ENCODE results near the gene PRR30.

Gene PRR30

GRCh38 chr2:27152796-27153464, 13.7 kb upstream of the PRR30 start:
- DNase-seq = peak; percentile 28 to 73

- no peak for DNase-seq
Observed at GRCh38 chr2:27152102-27152795, 13.0 kb upstream of the PRR30 start.

GRCh38 chr2:27150639-27151230, 11.5 kb upstream of the PRR30 start:
- no peak for DNase-seq

- DNase-seq = no peak
Observed at GRCh38 chr2:27149570-27150405, 10.6 kb upstream of the PRR30 start.

- DNase-seq = no peak
Observed at GRCh38 chr2:27148801-27149439, 9.7 kb upstream of the PRR30 start, which contains the start of gene TCF23. TCF23 (plus strand) TSS chr2:27149004; CDS start chr2:27149134, 130 bp downstream.

GRCh38 chr2:27147935-27148334, 8.7 kb upstream of the PRR30 start:
- DNase-seq = no peak

- DNase-seq = no peak
Observed at GRCh38 chr2:27145682-27146081, 6.5 kb upstream of the PRR30 start.

GRCh38 chr2:27143285-27143684, 4.1 kb upstream of the PRR30 start:
- no peak for DNase-seq

GRCh38 chr2:27138111-27138510, 1.1 kb downstream of the PRR30 start:
- no peak for DNase-seq

- DNase-seq = no peak
Observed at GRCh38 chr2:27137322-27137935, 1.8 kb downstream of the PRR30 start.

GRCh38 chr2:27136751-27137150, 2.5 kb downstream of the PRR30 start:
- no peak for DNase-seq

- DNase-seq = no peak
Observed at GRCh38 chr2:27135478-27135955, 3.7 kb downstream of the PRR30 start.

GRCh38 chr2:27134781-27135477, 4.3 kb downstream of the PRR30 start:
- no peak for DNase-seq

- peak; percentile 97 to 98 for DNase-seq
Observed at GRCh38 chr2:27133905-27134780, 5.1 kb downstream of the PRR30 start, which contains the start of gene PREB. PREB (minus strand) TSS chr2:27134636; CDS start chr2:27134421, 215 bp downstream.

- peak in 1 of 2 experiments; percentile 38 for DNase-seq
Observed at GRCh38 chr2:27133195-27133875, 5.9 kb downstream of the PRR30 start.

- no peak for DNase-seq
Observed at GRCh38 chr2:27131429-27131828, 7.8 kb downstream of the PRR30 start.

GRCh38 chr2:27130396-27130795, 8.8 kb downstream of the PRR30 start:
- no peak for DNase-seq

GRCh38 chr2:27128668-27129571, 10.3 kb downstream of the PRR30 start:
- DNase-seq = no peak
